Measurements from ENCODE around the gene FIGNL2.
"Not testable (repeated sequence)": the region's sequence is repeated elsewhere in the genome, so short reads cannot be mapped to it uniquely, and the experiment has no call there.

Gene FIGNL2

DNA sequence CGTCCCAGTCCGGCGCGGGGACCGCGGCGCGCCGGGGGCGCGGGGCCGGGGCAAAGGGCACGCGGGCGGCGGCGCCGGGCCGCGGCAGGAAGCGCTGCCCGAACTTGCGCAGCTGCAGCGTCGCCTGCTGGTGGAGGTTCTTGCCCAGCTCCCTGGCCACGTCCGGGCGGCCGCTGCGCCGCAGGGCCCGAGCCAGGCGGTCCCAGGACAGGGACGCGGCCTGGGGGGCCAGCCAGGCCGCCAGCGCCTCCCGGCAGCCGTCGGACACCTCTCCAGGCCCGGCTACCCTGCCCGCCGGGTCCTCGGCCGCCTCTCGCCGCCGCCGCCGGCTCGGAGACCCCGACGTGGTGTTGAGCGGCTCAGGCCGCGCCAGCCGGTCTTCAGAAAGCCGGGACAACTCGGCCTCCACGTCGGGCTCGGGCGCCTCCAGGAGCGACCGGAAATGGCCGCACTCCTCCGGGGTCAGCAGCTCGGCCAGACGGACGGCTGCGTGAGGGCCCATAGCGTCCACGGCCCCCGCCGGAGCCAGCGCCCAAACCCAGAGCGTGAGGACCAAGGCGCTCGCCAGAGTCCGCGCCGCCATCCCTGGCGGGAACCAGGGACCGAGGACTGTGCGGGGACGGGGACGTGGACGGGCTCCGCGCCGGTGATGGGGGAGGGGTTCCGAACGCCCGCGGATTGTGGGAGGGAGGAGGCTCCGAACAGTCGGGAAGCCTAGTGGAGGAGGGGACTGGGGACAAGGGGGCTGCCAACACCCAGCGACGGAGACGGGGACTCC, 34.0 kb downstream of the FIGNL2 start:
- DNase-seq = peak in 1 of 2 experiments; percentile 62

DNA sequence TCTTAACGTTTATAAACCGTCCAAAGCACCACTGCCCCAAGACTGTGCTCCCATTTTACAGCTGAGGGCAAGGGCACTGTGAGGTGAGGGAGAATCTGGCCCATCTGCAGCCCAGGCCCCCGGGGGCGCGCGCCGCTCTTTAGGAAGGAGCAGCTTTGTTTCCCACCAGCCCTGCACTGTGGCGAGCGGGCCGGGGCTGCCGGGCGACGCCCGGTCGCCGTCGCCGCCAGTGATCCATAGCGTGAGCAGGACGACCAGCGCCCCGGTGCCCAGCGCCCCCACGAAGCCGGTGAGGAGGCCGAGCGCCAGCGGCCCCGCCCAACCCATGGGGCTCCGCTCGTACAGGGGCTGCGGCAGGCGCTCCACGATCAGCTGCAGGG, 34.6 kb downstream of the FIGNL2 start:
- DNase-seq = no peak

DNA sequence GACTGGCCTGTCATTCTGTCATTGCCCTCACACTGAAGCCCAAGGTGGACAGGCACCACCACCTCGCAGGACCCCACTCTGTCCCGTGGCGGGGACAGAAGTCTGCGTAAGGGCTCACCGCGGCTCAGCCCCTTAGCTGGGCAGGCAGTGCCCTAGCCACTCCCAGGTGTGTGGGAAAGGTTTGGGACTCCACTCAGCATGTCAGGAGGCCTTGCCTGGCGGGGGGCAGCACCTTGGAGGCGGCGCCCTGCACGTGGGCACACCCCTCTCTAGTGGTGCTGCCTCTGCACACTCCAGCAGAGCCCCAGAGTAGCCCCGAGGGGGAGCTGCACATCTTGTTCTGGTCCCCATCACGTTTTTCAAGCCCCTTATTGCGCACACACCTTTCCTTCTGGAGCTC, 35.6 kb downstream of the FIGNL2 start:
- DNase-seq = no peak

DNA sequence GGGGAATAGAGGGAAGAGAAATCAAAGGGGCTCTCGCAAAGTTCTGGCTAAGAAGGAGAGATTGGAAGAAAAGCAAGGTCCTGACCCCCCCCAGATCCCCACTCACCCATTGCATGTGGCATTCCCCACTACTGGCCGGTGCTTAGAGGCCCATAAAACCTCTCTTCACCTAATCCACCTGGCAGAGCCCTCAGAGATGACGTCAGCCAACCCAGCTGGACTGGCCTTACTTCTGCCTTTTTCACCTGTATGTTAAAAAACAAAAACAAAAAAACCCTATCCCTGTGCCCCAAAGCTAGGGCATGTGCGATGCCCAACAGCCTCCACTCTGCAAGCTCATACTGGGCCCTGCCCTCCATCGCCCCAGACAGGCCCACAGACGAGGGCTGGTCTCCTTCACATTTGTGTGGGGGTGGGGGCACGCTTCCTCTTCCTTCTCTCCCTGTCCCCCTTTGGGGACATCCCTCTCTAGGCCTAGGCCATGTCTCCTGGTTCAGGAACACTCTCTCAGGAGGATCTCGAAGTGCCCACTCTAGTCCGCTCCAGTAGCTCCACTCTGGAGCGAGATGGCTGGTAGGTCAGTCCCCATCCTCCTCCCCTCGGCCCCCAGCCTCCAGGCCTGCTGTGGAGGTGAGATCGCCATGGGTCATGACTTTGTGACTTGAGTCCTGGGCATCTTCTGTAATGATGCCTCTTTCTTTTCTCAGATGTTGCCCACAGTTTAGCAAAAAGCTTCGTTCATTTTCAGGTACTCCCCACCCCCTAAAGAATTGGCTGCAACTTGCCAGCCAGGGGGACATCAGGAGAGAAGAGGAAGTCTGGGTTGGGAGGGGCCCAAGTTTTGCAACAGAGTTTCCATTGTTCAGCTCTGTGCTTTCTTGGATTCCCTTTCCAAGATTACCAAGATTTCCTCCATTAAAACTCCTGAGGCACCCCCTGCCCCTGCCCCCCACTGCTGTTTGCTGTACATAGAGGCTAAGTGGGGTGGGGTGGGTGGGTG, 37.0 kb downstream of the FIGNL2 start:
- no peak for DNase-seq

DNA sequence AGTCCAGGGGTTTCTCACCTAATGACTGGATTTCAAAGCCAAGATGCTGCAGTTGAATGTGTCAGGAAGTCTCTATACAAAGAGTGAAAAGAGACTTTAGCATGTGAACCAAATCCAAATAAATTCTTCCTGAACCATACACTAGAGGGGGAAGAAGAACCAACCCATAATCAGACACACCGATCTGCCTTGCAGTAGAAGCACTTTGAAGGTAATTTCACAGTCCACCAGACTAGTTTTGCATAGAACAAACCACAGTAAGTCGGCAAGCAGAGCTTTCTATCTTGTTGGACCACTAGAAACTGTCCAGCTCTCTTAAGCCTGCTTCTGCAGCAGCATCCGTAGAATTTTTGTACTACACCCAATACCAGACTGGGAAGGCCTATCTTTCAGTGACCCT, 39.3 kb downstream of the FIGNL2 start:
- DNase-seq = no peak

DNA sequence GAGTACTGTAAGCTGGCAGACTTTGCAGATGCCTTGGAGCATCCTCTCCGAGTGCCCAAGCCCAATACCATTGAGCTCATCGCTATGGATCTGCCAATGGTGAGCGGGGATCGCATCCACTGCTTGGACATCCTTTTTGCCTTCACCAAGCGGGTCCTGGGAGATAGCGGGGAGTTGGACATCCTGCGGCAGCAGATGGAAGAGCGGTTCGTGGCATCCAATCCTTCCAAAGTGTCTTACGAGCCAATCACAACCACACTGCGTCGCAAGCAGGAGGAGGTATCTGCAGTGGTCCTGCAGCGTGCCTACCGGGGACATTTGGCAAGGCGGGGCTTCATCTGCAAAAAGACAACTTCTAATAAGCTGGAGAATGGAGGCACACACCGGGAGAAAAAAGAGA, 41.6 kb downstream of the FIGNL2 start:
- DNase-seq = no peak

DNA sequence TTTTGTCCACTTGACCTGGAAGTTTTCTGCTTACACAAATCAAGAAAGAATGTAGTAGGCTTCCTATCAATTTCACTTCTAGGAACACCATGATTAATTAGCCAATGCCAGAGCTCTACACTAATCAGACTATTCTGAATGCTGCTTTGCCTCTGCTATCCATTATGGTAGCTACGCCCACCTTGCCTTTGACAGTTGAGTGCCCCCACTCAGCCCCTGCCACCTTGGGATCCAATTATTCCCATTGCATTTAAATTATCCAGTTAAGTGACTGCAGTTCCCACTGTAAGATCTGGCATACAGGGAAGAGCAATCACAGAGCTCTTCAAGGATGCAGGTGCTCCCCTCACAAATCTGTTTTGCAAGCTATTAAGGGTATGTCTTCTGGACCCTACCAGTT, 47.5 kb downstream of the FIGNL2 start:
- peak in 1 of 2 experiments; percentile 47 for DNase-seq

DNA sequence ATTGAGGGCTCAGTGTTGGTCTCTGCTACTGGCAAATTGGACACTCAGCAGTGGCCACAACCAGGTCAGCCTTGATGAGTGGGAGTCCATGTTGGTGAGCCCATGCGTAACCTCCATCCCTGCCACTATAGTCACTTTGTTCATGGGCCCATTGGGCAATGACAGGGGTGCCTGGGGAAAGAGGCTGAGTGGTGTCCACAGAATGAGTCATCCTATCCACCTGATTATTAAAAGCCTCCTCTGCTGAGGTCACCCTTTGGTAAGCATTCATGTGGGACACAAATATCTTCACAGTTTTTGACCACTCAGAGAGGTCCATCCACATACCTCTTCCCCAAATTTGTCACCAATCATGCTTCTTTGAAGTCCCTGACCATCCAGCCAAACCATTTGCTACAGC, 50.0 kb downstream of the FIGNL2 start:
- DNase-seq = no peak

DNA sequence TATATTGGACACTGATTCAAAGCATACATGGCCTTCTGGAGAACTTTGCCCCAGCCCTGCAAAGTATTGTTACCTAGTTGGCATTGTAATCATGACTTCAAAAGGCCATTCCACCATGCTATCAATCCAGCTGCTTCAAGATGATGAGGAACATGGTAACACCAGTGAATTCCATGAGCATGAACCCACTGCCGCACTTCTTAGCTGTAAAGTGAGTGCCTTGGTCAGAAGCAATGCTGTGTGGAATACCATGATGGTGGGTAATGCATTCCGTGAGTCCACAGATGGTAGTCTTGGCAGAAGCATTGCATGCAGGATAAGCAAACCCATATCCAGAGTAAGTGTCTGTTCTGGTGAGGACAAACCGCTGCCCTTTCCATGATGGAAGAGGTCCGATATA, 50.5 kb downstream of the FIGNL2 start:
- not testable (repeated sequence) for DNase-seq

DNA sequence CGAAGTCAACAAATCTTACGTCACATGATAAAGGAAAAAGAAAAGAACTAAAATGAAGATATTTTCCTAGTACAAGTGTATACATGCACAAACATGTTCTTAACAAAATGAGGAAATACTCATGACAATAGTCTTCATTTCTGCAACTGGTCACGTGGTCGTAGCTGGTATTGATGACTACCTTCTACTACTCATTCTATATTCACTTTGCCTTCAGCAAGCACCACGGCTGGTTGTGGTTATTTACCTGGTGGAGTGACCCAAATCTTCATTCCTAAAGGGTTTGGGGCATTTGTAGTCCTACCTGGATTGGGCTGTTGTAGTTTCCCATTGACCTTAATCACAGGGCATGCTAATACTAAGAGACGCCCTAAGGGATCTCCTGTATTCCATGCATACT, 51.2 kb downstream of the FIGNL2 start:
- DNase-seq = no peak

DNA sequence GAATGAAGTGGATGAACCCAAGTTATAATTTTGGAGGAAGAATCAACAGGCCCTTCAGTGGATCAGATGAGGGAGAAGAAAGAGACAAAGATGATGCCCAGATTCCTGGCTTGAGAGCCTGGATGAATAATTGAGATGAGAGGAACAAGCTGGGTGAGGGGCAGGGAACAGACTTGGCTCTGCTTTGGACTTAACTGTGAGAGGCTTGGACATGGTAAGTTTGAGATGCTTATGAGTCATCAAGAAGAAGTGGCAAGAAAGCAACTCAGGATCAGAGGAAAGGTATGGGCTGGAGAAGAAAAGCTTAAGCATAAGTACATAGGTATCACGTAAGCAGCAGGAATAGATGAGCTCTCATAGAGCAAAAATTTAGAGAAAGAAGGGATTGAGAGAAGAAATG, 55.3 kb downstream of the FIGNL2 start:
- DNase-seq = no peak

DNA sequence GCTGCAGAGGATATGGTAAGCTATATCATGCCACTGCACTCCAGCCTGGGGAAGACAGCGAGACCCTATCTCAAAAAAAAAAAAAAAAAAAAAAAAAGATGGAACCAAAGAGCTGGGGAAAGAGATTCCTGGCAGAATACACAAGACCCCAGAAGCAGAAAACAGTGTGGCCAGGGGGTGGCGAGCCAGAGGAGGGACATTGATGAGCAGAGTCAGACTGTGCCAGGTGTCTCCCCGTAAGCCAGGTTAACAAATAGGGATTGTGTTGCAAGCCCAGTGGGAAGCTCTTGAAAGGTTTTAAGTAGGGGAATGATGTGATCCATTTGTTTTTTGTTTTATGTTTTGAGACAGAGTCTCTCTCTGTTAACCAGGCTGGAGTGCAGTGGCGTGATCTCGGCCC, 56.1 kb downstream of the FIGNL2 start:
- no peak for DNase-seq

DNA sequence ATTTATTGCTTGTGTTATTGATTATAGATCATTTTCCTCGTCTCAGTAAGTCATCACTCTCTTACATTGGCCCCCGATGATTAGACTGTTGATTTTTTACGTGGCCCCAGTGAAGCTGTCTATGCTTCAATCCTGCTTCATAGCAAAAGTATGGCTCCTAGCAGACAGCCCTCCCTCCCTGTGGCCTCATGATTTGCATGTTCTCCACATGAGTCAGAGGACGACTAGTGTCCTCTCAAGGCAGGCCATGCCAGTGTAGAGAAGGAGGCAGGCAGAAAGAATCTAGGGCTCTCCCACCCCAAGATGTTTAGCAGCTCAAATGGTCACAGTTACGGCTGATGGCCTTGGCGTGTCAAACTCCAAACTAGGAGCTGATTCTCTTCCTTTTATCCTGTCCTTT, 59.6 kb downstream of the FIGNL2 start:
- no peak for DNase-seq

DNA sequence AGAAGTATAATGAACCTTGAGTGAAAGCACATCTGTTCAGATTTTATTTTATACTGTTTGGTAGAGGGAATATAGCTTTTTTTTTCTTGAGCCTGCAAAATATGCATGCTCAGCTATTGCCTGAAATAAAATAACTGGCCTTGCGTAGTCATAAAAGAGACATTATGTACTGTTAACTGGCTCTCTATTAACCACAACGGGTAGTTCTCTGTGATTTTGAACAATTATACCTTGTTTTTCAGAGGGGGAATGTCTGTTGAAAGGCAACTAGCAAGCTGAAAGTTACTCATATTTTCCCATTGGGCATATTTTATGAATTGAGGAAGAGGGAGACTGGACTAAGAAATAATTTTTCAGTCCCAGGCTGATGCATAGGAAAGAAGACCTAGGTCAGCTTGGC, 62.6 kb downstream of the FIGNL2 start:
- DNase-seq = no peak

DNA sequence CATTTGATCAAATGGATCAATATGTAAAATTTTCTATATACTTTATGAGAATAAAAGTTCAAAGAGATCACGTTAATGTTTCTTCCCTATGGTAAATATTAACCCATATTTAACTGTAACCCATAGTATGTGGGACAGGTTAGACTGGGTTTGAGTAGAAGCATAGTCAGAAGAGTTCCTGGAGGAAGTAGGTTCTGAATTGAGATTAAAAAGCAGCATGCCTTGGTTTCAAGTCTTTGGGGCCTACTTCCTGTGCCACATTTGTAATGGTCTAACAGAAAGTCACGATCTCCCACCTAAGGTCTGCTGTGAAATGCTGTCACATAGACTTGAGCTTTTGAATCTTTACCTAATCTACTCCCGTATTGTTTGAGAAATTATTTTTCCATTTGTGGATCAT, 63.8 kb downstream of the FIGNL2 start:
- DNase-seq = no peak

DNA sequence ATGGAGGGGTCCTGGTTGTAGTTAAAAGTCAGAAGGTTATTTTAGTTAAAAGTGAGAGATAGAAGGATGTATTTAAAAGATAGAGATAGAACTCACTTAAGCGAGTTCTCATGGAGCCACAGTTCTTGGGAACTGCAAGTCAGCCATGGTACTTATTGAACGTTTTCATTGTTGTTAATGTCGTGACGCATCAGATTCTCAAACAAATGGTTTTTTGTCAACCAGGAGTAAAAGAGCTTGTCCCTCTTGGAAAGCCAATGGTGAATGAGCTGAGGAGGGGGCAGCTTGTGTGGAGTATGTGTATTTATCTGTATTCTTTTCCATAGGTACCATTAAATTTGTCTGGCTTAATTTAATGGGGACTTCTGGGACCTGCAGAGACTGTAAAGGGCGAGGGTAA, 68.6 kb downstream of the FIGNL2 start:
- no peak for DNase-seq

DNA sequence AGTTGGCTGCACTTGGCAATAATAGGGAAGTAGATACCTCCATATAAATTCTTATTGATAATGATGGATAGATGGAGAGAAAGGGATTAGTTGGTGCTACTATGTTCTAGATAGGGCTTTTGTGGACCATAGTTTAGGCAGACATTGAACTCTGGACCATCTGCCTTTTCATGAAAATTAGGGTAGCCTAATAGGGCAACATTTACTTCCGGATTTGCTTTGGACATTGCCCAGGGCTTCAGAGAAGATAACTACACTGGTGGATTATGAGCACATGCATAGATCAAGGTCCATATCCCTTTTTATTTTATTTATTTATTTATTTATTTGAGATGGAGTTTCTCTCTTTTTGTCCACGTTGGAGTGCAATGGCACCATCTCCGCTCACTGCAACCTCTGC, 70.5 kb downstream of the FIGNL2 start:
- no peak for DNase-seq

DNA sequence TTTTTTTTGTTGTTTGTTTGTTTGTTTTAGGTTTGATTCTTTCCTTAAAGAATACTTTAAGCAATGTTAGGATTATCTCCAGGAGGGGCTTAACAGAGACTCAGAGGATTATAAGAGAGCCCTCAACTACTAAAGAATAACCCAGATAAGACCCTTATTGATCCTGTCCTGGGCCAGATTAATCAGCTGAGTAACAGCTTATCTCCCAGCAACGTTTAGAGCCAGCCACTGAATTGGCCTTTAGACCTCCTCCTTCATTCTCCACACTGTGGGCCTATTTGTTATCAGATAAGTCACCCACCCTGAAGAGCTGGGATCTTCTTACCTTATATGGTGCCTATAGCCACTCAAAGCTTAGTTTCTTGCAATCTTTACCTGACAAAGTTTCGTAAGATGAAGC, 71.1 kb downstream of the FIGNL2 start:
- no peak for DNase-seq

DNA sequence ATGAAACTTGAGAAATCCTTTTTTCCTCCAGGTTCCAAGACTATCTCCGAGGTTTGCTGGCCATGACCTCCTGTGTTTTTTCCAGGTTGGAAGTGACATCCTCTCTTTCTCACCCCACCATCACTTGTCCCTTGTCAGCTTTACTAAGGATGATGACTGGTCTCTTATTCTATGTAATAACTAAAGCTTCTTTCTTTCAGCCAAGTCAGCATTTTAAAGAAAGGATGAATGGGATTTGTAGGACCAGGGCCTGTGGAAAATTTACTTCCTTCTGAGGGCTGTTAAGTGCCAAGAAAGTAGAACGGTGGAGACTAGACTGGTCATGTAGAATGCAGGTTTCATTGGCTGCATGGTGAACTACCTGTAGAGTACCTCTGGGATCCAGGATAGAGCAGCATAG, 73.6 kb downstream of the FIGNL2 start:
- DNase-seq = no peak

DNA sequence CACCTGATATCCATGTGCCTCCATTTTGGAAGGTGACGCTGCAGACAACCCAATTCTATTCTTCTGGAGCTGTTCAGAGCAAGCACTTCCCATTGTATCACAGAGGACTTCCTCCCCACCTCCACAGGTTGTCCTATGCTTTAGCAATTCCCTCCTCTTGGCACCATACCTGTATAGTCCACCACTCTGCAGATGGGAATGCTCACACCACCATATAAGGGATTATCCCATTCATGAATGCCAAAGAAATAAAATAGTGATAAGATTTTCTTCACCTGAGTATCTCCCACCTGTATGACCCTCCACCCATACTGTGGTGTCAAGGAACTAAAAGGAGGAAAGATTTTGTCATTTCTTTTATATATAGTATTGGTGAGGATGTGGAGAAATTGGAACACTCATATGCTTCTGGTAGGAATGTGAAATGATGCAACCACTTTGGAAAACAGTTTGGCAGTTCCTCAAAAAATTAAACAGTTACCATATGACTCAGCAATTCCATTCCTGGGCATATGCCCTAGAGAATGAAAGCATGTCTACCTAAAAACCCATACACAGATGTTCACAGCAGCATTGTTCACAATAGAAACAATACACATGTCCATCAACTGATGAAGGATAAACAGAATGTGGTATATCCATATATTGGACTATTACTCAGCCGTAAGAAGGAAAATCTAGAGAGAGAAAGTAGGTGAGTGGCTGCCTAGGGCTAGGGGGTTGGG, 75.2 kb downstream of the FIGNL2 start:
- no peak for DNase-seq

DNA sequence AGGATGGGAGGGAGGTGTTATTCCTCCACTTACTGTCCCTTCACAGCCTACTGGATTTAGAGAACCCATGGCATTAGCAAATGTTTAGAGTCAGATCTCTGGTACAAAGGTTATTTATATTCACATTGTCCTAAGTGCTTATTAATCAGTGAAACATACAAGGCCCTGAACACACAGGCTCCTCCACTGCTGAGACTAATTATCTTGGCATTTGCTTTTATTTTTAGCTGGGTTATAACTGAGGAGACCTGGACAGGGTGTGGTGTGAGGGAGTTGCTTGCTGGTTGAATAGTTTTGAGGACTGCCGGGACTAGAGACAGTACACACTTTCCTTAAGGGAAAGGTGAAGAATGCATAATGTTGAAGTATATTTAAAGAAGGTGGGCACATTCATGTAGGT, 77.5 kb downstream of the FIGNL2 start:
- DNase-seq = no peak
